ENCODE data around the gene WEE2.
"Not testable (repeated sequence)": the region's sequence is repeated elsewhere in the genome, so short reads cannot be mapped to it uniquely, and the experiment has no call there.

WEE2 gene

GRCh38 chr7:141714571-141714970 is 6.4 kb downstream of the WEE2 start:
- DNase-seq (ENCODE audit: low read depth), result no peak

- no peak for DNase-seq (ENCODE audit: low read depth)
These were observed 6.9 kb downstream of the WEE2 start for GRCh38 chr7:141715018-141715417.

- no peak for DNase-seq (ENCODE audit: low read depth)
These were observed 7.9 kb downstream of the WEE2 start for GRCh38 chr7:141715794-141716689.

GRCh38 chr7:141717450-141717849 is 9.3 kb downstream of the WEE2 start:
- DNase-seq (ENCODE audit: low read depth), result no peak

- DNase-seq (ENCODE audit: low read depth), result no peak
These were observed 14.4 kb downstream of the WEE2 start for GRCh38 chr7:141722529-141722928.

GRCh38 chr7:141729020-141729419 is 20.9 kb downstream of the WEE2 start:
- DNase-seq (ENCODE audit: low read depth), result no peak

- no peak for DNase-seq (ENCODE audit: low read depth)
These were observed 23.5 kb downstream of the WEE2 start for GRCh38 chr7:141731476-141732149.

GRCh38 chr7:141737118-141737835 is 29.1 kb downstream of the WEE2 start:
- DNase-seq (ENCODE audit: low read depth), result peak; percentile 0

- DNase-seq (ENCODE audit: low read depth), result peak; percentile 96
These were observed 29.9 kb downstream of the WEE2 start, which contains the start of gene SSBP1 for GRCh38 chr7:141737836-141738591. SSBP1 (plus strand) TSS chr7:141738358; CDS start chr7:141739167, 809 bp downstream.

- no peak for DNase-seq (ENCODE audit: low read depth)
These were observed 30.4 kb downstream of the WEE2 start for GRCh38 chr7:141738592-141739013.

GRCh38 chr7:141739250-141739649 is 31.1 kb downstream of the WEE2 start:
- DNase-seq (ENCODE audit: low read depth), result no peak

GRCh38 chr7:141742229-141742628 is 34.1 kb downstream of the WEE2 start:
- DNase-seq (ENCODE audit: low read depth), result no peak

GRCh38 chr7:141744131-141744530 is 36.0 kb downstream of the WEE2 start:
- DNase-seq (ENCODE audit: low read depth), result no peak

GRCh38 chr7:141748396-141748795 is 40.2 kb downstream of the WEE2 start:
- no peak for DNase-seq (ENCODE audit: low read depth)

- peak; percentile 13 for DNase-seq (ENCODE audit: low read depth)
These were observed 43.8 kb downstream of the WEE2 start for GRCh38 chr7:141751904-141752303.

- DNase-seq (ENCODE audit: low read depth), result no peak
These were observed 44.5 kb downstream of the WEE2 start for GRCh38 chr7:141752634-141753033.

GRCh38 chr7:141754939-141755338 is 46.8 kb downstream of the WEE2 start:
- DNase-seq (ENCODE audit: low read depth), result peak; percentile 29

- DNase-seq (ENCODE audit: low read depth), result no peak
These were observed 55.6 kb downstream of the WEE2 start, which contains the start of gene TAS2R3 for GRCh38 chr7:141763797-141764196. TAS2R3 (plus strand) TSS chr7:141764097; CDS start chr7:141764159, 62 bp downstream.

- not testable (repeated sequence) for DNase-seq (ENCODE audit: low read depth)
These were observed 62.0 kb downstream of the WEE2 start for GRCh38 chr7:141770083-141770583.

GRCh38 chr7:141776374-141776773 is 68.2 kb downstream of the WEE2 start, which contains the start of gene TAS2R4:
TAS2R4 (plus strand) TSS chr7:141776674; CDS start chr7:141778489, 1,815 bp downstream.
- DNase-seq (ENCODE audit: low read depth), result no peak

All from EH (cell line).